Inferior parietal cortex (tissue), 1 donor: ENCODE data around the gene NCAPG2.
"Not testable (repeated sequence)": the region's sequence is repeated elsewhere in the genome, so short reads cannot be mapped to it uniquely, and the experiment has no call there.

Source experiments
- DNase-seq: peaks from one replicate; pipeline ENCODE4 v3.0.0-alpha.2; 2016; ENCODE audit errors: extremely low spot score

The NCAPG2 gene

DNA sequence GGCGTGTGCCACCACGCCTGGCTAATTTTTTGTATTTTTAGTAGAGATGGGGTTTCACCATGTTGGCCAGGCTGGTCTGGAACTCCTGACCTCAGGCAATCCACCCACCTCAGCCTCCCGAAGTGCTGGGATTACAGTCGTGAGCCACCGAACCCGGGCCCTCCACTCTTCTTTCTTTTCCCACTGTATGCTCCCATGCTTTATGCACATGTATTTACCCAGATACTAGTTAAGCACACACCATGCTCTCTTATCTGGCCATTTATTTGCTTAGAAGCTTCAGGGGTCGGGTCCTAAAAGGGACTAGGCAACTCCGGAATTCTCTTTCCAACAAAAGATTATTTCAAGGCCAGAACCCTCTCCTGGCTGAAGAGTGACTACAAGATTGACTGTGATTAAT, 78.3 kb downstream of the NCAPG2 start:
- DNase-seq, result not testable (repeated sequence)

DNA sequence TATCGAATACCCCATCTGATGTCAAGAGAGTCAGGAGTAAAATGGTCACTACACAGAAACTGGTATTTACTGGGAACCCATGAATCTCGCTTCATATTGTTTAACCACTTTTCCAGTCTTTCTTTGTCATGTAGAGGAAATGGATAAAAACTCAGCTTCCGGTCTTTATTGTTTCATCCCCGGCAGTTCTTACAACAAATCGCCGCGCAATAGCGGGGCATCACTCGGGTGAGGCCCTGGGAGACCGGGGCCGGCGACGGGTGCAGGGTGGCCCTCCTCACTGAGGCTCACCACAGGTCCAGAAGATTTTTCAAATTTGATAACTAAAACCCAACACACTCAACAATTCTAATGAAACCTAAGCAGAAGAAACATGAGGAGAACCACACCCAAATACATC, 81.4 kb downstream of the NCAPG2 start:
- DNase-seq, result no peak

- DNase-seq, result no peak
Observed at GRCh38 chr7:158620839-158621441, 83.7 kb downstream of the NCAPG2 start.

DNA sequence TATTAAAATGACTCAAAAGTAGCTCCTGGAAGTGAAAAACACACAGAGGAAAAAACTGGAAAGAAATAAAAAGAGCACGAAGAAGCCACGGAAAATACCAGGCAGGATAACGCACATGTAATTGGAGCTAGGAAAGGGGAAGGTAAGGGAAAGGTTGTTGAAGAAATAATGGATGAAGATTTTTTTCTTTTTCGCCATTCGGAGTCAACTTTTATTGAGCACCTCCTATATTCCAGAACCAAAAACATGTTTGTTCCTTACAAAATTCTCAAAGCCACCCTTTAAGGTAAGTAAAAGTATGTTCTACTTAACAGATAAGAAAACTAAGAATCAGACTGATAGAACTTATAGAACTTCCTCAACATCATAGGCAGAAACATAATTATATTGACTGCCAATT, 84.2 kb downstream of the NCAPG2 start:
- DNase-seq, result no peak

DNA sequence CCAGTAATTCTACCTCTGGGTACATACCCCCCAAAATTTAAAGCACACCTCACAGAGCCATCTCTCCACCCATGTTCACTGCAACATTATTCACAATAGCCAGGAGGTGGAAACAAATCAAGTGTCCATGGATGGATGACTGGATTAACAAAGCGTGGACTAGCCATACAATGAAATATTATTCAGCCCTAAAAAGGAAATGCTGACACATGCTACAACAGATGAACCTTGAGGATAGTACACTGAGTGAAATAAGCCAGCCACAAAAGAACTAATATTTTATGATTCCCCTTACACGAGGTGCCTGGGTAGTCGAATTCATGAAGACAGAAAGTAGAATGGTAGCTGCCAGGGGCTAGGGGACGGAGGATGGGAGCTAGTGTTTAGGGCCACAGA, 85.9 kb downstream of the NCAPG2 start:
- DNase-seq, result no peak

DNA sequence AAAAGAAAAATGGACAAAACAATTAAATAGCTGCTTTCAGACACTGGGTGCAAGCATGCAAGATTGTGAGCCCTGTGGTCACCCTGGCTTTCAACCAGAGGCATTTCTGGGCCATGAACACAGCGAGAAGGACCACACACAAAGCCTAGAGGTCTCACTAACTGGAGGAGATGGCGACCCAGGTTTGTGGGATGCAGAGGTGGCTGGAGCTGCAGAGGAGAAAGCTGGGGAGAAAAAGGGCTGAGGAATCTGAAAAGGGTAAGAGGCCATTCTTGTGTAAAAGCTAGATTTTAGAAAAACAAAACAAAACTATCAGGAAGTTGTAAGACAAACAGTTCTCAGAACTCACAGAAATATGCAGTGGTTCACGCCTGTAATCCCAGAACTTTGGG, 86.9 kb downstream of the NCAPG2 start:
- no peak for DNase-seq

GRCh38 chr7:158616050-158616449, 88.6 kb downstream of the NCAPG2 start:
- no peak for DNase-seq

GRCh38 chr7:158614700-158615099, 89.9 kb downstream of the NCAPG2 start:
- no peak for DNase-seq

- no peak for DNase-seq
Observed at GRCh38 chr7:158613481-158613880, 91.1 kb downstream of the NCAPG2 start.

- DNase-seq, result no peak
Observed at GRCh38 chr7:158612546-158612945, 92.1 kb downstream of the NCAPG2 start.

DNA sequence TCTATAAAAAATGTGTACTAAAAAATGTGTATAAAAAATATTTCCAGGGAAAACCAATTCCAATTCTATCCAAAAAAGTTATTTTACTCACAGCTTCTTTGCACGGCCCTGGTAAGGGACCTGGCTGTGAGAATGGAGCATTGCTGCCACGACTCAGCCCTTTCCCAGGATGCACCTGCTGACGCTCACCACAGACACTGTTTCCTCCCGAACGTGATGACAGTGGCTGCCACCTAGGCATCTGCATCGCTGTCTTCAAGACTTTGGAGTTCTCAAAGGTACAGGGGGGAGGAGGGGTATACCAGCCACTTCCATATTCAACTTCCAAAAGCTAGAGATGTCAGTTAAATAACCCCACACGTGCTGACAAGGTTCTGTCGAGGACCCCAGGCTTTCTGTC, 93.1 kb downstream of the NCAPG2 start:
- no peak for DNase-seq

- DNase-seq, result no peak
Observed at GRCh38 chr7:158609313-158609974, 95.2 kb downstream of the NCAPG2 start.

- no peak for DNase-seq
Observed at GRCh38 chr7:158607563-158607962, 97.0 kb downstream of the NCAPG2 start.

DNA sequence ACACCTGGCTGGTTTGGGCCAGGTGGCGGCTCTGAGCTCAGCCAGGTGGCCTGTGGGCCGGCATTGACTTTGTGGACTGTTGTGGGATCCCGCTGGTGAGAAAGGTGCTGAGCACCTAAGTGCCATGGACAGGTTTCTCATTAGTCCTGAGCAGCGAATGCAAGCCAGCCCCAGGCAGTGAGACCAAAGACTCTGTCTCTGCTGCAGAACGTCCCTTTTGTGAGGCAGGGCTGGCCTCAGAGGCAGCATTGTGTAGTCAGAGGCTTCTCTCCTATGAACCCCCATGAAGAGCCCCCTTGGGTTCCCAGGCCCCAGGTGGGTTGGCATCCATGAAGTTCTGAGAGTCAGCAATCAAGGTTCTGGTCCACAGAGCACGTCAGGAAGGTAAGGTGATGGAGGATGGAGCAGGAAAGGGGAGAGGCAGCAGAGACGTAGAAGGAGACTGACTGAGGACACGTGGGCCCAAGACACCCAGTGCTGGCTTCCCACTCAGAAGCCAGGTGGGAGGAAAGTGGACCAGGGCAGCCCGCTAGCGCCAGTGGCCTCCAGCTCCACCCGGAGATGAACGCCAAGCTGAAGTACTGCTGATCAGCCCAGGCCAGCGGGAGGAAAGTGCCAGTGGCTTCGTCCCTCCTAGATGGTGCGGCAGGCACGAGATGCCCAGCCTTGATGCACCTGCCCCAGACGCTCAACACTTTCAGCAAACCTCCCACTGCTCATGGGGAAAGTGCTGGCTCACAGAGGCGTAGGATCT, 97.8 kb downstream of the NCAPG2 start:
- DNase-seq, result no peak

- no peak for DNase-seq
Observed at GRCh38 chr7:158606129-158606528, 98.5 kb downstream of the NCAPG2 start.

DNA sequence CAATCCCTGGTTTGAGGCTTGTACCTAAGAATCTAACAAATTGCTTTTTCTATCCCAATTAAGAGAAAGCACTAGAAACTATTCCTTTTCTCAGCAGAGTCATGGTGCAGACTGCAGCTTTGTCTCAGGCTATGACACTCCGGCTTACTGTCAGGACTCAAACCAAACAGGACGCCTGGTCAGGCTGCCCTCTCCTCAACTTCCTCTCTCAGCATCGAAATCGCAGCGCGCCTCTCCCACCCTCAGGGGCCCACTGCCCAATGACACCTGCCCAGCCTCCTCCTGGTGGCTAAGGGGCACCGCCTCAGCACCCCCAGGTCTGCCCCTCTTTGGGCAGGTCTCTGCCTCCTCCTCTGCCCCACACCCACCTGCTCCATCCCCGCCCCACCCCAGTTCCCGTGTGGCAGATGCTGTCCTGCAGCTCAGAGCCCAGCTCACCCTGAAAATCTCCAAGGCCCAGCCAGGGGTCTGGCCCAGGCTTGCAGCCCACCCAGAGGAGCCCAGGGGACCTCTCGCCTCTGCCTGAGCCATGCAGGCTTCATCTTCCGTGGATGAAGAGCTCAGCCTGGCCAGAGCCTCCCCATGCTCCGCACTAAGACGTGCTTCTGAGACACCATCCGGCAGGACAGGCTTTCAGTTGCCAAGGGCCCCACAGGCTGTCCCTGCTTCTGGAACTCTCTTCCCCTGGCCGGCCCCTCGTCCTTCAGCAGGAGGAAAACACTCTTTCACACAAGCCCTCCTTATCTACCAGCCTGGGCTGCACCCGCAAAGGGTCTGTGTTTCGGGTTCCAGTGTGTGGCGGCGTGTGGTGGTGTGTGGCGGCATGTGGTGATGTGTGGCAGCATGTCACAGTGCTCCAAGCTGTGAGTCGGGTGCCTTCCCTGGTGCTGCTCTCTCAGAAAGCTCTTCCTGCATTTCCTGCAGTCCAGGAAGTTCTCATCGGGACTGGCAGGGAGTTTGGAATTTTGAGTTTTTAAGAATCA, 100.5 kb downstream of the NCAPG2 start:
- no peak for DNase-seq

GRCh38 chr7:158602905-158603772, 101.5 kb downstream of the NCAPG2 start:
- DNase-seq, result no peak

DNA sequence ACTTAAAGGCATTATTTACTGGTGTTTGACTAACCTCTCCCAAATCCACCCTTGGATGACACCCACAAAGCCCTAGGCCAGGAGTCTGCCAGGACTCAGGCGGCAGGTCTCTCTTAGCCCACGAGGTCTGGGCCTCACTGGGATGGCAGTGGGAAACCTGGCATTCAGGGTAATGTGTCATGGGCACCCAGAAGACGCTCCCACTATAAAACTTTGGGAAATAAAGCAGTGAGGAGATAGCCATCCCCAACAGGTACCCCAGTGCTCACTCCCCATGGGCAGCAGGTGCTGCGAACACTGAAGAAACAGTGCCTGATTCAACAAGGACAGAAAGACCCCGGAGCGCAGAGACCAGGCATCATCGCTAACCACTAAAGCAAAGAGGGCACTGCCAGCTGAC, 102.6 kb downstream of the NCAPG2 start:
- DNase-seq, result no peak

DNA sequence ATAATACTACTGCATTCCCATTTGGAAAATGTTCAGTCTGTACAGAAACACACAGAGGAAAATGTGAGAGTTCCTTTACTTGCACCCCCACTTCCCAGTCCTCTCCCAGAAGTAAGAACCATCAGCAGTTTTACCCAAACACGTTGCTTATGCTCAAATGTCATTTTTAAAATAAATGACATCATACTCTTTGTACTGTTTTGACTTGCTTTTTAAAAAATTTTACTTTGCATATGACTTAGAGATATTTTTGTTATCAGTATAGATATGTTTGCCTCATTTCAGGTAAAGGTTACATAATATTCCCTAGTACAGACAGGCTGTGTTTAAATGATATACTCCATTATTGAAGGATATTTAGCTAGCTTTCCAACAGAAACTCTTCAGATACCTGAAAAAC, 103.5 kb downstream of the NCAPG2 start:
- no peak for DNase-seq

DNA sequence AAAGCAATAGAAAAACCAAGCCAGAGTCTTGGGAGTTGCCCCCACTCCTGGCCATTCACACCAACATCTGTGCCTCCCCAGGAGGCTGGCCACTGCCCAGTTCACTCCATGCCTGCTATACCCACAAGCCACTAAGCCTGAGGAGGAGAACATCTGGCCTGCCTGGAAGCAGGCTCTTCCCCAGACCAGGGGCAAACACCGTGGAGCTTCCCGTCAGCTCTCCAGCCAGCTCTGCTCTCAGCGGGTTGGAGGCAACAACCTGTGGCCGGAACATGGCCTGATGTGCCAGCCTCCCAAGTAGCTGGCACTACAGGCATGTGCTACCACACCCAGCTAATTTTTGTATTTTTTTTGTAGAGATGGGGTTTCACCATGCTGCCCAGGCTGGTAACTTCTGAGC, 107.9 kb downstream of the NCAPG2 start:
- no peak for DNase-seq

DNA sequence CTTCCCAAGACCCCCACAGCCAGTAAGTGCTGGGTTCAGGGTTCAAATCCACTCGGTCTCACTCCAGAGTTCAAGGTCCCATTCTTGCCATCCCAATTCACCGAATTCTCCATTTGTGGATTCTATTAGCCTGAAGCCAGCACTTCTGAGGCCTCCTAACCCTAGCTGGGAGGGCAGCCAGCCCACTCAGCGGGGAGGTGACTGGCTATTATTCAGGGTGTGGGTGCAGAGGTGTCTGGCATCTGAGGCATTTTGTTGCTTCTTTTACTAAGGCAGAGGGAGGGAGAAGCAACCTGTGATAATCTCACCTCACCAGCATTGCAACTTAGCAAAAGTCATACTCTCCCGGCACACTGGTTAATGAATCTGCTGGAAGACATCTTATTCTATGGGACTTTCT, 108.3 kb downstream of the NCAPG2 start:
- DNase-seq, result no peak
